HG02588 (cell line): Measurements from ENCODE around the gene CCDC24.

Experiments used
- ATAC-seq: cut with Tn5 transposase; IDR thresholded peaks from one replicate; pipeline ENCODE4 v1.9.1; 2021; ENCODE audit warnings: mild to moderate bottlenecking, moderate library complexity; ENCODE audit not compliant: unreplicated experiment

CCDC24 gene

GRCh38 chr1:44036409-44037139 is 45.2 kb downstream of the CCDC24 start:
- ATAC-seq = no peak

GRCh38 chr1:44037154-44037553 is 45.8 kb downstream of the CCDC24 start:
- no peak for ATAC-seq

- ATAC-seq = no peak
Measured at GRCh38 chr1:44038876-44039657, 47.7 kb downstream of the CCDC24 start.

GRCh38 chr1:44040418-44040817 is 49.0 kb downstream of the CCDC24 start:
- no peak for ATAC-seq

- no peak for ATAC-seq
Measured at GRCh38 chr1:44040846-44041245, 49.4 kb downstream of the CCDC24 start.

- no peak for ATAC-seq
Measured at GRCh38 chr1:44043176-44044070, 52.0 kb downstream of the CCDC24 start.

GRCh38 chr1:44044071-44044801 is 52.8 kb downstream of the CCDC24 start:
- ATAC-seq = no peak

- no peak for ATAC-seq
Measured at GRCh38 chr1:44045064-44045463, 53.7 kb downstream of the CCDC24 start.
